Chondrocyte (in vitro differentiated cells): ENCODE measurements around the gene CD55. TPM values are rescaled to one million over a fixed set of nuclear protein-coding genes. Genes with fewer than 3 reads are reported as not detected.
A peak's percentile ranks its signal among the peaks of the same experiment; 100 is the strongest.

ENCODE experiments used
- DNase-seq: peaks from one replicate; pipeline ENCODE4 v3.0.0; 2021; ENCODE audit warnings: mixed read lengths, low spot score
- H3K27ac Mint-ChIP-seq: one replicate; pipeline ENCODE4 v1.8.0; 2021; ENCODE audit warnings: mild to moderate bottlenecking, moderate library complexity, mixed read lengths; ENCODE audit not compliant: unreplicated experiment
- H3K27me3 Mint-ChIP-seq: 2 replicates; pipeline ENCODE4 v1.8.0; 2021; ENCODE audit warnings: low read depth, mixed read lengths
- H3K36me3 Mint-ChIP-seq: 2 replicates; pipeline ENCODE4 v1.8.0; 2021; ENCODE audit warnings: low read depth, mixed read lengths
- H3K4me1 Mint-ChIP-seq: 2 replicates; pipeline ENCODE4 v1.8.0; 2021; ENCODE audit warnings: low read depth, mild to moderate bottlenecking, mixed read lengths
- H3K4me3 Mint-ChIP-seq: one replicate; pipeline ENCODE4 v1.8.0; 2021; ENCODE audit warnings: mild to moderate bottlenecking, moderate library complexity, mixed read lengths; ENCODE audit not compliant: unreplicated experiment
- H3K9me3 Mint-ChIP-seq: 2 replicates; pipeline ENCODE4 v1.8.0; 2021; ENCODE audit warnings: low read depth, mixed read lengths
- CTCF ChIP-seq: fragments of 200-600 bp; sonication (generic); IDR thresholded peaks from 2 replicates; pipeline ENCODE4 v1.5.0; 2021; ENCODE audit warnings: antibody characterized with exemption, mild to moderate bottlenecking, moderate library complexity
- total RNA-seq: library from RNA; stranded (reverse); gene quantifications from 3 replicates; pipeline ENCODE4 v1.2.1, GENCODE V29; 2021

Gene CD55
- total RNA-seq, 1 donor from 2014 or later: 4.7 TPM

- TF ChIP-seq CTCF: no peak
- DNase-seq: no peak
- H3K27ac Mint-ChIP-seq: peak overlapping the region; percentile 56
- H3K4me1 Mint-ChIP-seq: peaks cover 8% of the 10 kb centered on the region
- H3K36me3 Mint-ChIP-seq: no peaks in the 10 kb centered on the region
- no peaks in the 10 kb centered on the region for H3K27me3 Mint-ChIP-seq
- peaks cover 2% of the 10 kb centered on the region for H3K9me3 Mint-ChIP-seq
- no peak overlapping the region for H3K4me3 Mint-ChIP-seq
Observed at GRCh38 chr1:207286786-207287468, 34.6 kb upstream of the CD55 start.

- peaks cover 4% of the 10 kb centered on the region for H3K9me3 Mint-ChIP-seq
- TF ChIP-seq CTCF: no peak
- H3K27me3 Mint-ChIP-seq: no peaks in the 10 kb centered on the region
- H3K27ac Mint-ChIP-seq: no peak overlapping the region
- H3K4me3 Mint-ChIP-seq: no peak overlapping the region
- no peak for DNase-seq
- no peaks in the 10 kb centered on the region for H3K4me1 Mint-ChIP-seq
- H3K36me3 Mint-ChIP-seq: no peaks in the 10 kb centered on the region
Observed at GRCh38 chr1:207288315-207288714, 33.2 kb upstream of the CD55 start.

DNA sequence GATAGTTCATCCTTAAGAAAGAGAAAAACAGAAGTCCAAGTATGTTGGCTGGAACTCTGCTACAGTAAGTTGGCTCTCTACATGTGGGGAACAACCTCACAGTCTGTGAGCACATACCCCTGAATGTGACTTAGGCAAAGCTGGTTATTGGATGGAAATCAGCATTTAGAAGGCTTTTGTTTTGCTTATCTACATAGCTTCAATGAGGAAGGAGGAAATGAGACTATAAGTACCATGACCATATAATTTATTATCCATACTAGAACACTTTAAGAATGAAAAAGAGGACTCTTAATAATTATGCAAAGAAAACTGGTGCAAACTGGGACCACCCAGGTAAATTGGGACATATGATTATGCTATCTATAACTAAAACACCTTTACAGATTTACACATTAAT lies 31.7 kb upstream of the CD55 start:
- no peaks in the 10 kb centered on the region for H3K4me1 Mint-ChIP-seq
- no peak for DNase-seq
- no peak for TF ChIP-seq CTCF
- H3K4me3 Mint-ChIP-seq: no peak overlapping the region
- no peak overlapping the region for H3K27ac Mint-ChIP-seq
- no peaks in the 10 kb centered on the region for H3K36me3 Mint-ChIP-seq
- no peaks in the 10 kb centered on the region for H3K27me3 Mint-ChIP-seq
- peaks cover 4% of the 10 kb centered on the region for H3K9me3 Mint-ChIP-seq

DNA sequence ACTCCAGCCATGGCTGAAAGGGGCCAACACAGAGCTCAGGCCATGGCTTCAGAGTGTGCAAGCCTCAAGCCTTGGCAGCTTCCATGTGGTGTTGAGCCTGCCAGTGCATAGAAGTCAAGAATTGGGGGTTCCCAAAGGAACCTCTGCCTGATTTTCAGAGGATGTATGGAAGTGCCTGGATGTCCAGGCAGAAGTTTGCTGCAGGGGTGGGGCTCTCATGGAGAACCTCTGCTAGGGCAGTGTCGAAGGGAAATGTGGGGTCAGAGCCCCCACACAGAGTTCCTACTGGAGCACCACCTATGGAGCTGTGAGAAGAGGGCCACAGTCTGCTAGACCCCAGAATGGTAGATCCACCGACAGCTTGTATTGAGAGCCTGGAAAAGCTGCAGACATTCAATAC lies 29.8 kb upstream of the CD55 start:
- peaks cover 2% of the 10 kb centered on the region for H3K27me3 Mint-ChIP-seq
- H3K4me3 Mint-ChIP-seq: no peak overlapping the region
- no peak overlapping the region for H3K27ac Mint-ChIP-seq
- DNase-seq: no peak
- no peak for TF ChIP-seq CTCF
- peaks cover 4% of the 10 kb centered on the region for H3K9me3 Mint-ChIP-seq
- no peaks in the 10 kb centered on the region for H3K4me1 Mint-ChIP-seq
- no peaks in the 10 kb centered on the region for H3K36me3 Mint-ChIP-seq

DNA sequence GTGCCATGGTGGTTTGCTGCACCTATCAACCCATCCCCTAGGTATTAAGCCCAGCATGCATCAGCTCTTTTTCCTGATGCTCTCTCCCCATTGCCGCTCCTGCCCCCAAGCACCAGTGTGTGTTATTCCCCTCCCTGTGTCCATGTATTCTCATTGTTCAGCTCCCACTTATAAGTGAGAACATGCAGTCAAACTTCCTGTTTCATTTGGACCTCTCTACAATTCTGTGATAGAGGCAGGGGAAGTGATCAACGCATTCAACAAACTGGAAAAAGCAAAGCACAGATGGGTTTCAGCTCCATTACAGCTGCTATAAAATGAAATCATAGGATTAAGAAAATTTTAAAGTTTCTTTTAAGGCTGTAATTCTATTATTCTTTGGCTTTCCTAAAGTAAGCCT lies 23.3 kb upstream of the CD55 start:
- Mint-ChIP-seq H3K36me3 (no peaks in the 10 kb centered on the region), H3K4me1 (no peaks in the 10 kb centered on the region), H3K9me3 (peaks cover 6% of the 10 kb centered on the region), H3K4me3 (no peak overlapping the region), H3K27ac (no peak overlapping the region), H3K27me3 (peaks cover 14% of the 10 kb centered on the region)
- no peak for DNase-seq
- TF ChIP-seq CTCF: no peak
